ENCODE data around the gene FECH. TPM values are rescaled to one million over a fixed set of nuclear protein-coding genes. Genes with fewer than 3 reads are reported as not detected.

Gene FECH
- total RNA-seq, 1 donor from 2014 or later, result 37.0 TPM

DNA sequence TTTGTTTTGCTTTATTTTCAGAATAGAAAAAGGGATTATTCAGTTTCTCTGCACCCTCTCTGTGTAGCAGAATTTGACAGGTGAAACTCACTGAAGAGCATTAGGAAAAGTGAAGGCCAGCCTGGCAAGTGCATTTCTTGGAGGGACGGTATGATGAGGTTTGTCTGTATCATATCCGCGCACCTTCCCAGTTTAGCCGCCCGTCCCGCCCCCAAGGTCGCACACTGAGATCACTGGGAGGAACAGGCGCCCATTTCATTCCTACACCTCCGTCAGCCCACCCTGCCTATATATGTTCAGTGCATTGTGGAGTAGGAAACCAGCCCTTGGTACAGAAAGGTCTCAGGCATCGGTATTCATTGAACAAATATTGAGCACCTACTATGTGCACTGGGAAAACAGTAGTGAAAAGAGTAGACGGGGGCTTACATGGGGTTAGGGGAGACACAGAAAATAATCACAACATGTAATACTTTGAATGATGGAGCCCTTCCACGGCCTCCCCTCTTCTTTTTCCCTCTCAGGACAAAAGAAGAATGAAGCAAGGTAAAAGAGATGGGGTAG lies 678 bp upstream of the FECH start:
- intact Hi-C loops (cut with micrococcal nuclease), result no loop called here

DNA sequence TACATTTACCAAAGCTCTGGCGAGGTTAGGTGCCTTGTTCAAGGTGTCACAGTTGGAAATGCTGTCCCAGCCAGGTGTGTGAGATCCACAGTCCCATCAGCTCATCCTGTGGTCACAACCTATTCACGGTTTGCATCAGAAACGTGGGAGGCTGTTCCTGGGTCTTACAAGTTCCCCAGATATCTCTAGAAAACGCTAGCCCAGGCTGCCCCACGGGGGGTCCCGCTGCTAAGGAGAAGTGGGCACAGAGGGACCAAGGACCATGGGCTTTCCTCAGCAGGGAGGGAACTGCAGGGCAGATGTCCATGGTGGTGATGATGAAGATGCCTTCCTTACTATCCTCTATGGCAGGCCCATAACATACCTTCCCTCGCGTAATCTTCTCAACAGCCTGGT lies 649 bp downstream of the FECH start:
- TF ChIP-seq, protein P1, sequence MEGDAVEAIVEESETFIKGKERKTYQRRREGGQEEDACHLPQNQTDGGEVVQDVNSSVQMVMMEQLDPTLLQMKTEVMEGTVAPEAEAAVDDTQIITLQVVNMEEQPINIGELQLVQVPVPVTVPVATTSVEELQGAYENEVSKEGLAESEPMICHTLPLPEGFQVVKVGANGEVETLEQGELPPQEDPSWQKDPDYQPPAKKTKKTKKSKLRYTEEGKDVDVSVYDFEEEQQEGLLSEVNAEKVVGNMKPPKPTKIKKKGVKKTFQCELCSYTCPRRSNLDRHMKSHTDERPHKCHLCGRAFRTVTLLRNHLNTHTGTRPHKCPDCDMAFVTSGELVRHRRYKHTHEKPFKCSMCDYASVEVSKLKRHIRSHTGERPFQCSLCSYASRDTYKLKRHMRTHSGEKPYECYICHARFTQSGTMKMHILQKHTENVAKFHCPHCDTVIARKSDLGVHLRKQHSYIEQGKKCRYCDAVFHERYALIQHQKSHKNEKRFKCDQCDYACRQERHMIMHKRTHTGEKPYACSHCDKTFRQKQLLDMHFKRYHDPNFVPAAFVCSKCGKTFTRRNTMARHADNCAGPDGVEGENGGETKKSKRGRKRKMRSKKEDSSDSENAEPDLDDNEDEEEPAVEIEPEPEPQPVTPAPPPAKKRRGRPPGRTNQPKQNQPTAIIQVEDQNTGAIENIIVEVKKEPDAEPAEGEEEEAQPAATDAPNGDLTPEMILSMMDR (IDR thresholded peaks at IDR 0.05; ENCODE audit: borderline replicate concordance), result no peak
- intact Hi-C loops (cut with micrococcal nuclease), result no loop called here
- H3K27ac ChIP-seq (replicated peaks), result peak overlapping the region; percentile 89
- H3K36me3 ChIP-seq, result peaks cover 9% of the 10 kb centered on the region
- H3K27me3 ChIP-seq (ENCODE audit: low read depth), result no peaks in the 10 kb centered on the region
- no peak for DNase-seq
- peaks cover 22% of the 10 kb centered on the region for H3K4me1 ChIP-seq
- peak overlapping the region; percentile 97 for H3K4me3 ChIP-seq
- H3K9me3 ChIP-seq (replicated peaks), result no peaks in the 10 kb centered on the region

More for the DNA sequence above, 678 bp upstream of the FECH start:
- DNase-seq, result no peak
- H3K27ac ChIP-seq (replicated peaks), result peak overlapping the region; percentile 89
- H3K9me3 ChIP-seq (replicated peaks), result no peaks in the 10 kb centered on the region
- no peaks in the 10 kb centered on the region for H3K27me3 ChIP-seq (ENCODE audit: low read depth)
- peaks cover 22% of the 10 kb centered on the region for H3K4me1 ChIP-seq
- peaks cover 6% of the 10 kb centered on the region for H3K36me3 ChIP-seq
- H3K4me3 ChIP-seq, result peak overlapping the region; percentile 97
- TF ChIP-seq, protein P1 (IDR thresholded peaks at IDR 0.05; ENCODE audit: borderline replicate concordance), result no peak

DNA sequence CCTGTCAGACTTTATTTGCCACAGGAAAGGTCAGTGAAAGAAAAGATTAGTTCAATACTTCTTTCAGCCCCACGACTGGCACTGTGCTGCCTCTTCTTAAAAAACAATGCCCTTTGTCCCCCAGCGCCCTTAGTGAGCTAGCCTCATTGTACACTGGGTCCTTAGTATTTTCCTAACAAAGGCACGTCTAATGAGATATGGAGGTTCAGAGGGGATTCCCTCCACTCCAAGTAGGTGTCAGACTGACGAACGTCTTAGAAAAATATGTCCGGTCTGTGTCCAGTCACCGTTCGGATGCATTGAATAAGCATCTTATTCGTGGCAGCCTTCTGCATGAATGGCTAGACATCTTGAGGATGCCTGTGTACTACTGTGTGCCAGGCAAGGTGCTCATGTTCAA lies 1.1 kb downstream of the FECH start:
- intact Hi-C loops (cut with micrococcal nuclease), result no loop called here
- peaks cover 9% of the 10 kb centered on the region for H3K36me3 ChIP-seq
- no peaks in the 10 kb centered on the region for H3K9me3 ChIP-seq (replicated peaks)
- peak overlapping the region; percentile 97 for H3K4me3 ChIP-seq
- no peaks in the 10 kb centered on the region for H3K27me3 ChIP-seq (ENCODE audit: low read depth)
- peaks cover 22% of the 10 kb centered on the region for H3K4me1 ChIP-seq
- no peak for DNase-seq
- H3K27ac ChIP-seq (replicated peaks), result no peak overlapping the region
- TF ChIP-seq, protein P1 (IDR thresholded peaks at IDR 0.05; ENCODE audit: borderline replicate concordance), result no peak

DNA sequence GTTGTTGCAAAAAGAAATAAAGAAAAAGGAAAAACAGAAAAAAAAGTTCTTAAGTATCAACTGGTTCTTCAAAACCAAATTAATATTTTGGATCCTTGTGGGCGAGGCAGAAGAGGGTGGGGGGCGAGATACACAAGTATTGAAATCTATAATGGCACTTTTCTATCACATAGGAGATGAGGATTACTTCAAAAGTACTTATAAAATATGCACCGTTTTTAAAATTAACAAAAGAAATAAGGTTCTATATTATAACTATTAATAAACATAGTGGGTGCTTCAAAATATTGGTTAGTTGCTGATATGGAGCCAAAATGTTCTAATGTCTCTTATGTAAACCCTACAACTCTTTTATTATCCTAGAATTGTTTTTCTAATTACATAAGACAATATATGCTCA lies 2.1 kb downstream of the FECH start:
- Histone ChIP-seq H3K4me1 (peaks cover 22% of the 10 kb centered on the region), H3K9me3 (replicated peaks) (no peaks in the 10 kb centered on the region), H3K36me3 (peaks cover 16% of the 10 kb centered on the region), H3K27me3 (ENCODE audit: low read depth) (no peaks in the 10 kb centered on the region), H3K4me3 (no peak overlapping the region), H3K27ac (replicated peaks) (no peak overlapping the region)
- TF ChIP-seq, protein P1 (IDR thresholded peaks at IDR 0.05; ENCODE audit: borderline replicate concordance), result no peak
- no peak for DNase-seq
- intact Hi-C loops (cut with micrococcal nuclease), result no loop called here

DNA sequence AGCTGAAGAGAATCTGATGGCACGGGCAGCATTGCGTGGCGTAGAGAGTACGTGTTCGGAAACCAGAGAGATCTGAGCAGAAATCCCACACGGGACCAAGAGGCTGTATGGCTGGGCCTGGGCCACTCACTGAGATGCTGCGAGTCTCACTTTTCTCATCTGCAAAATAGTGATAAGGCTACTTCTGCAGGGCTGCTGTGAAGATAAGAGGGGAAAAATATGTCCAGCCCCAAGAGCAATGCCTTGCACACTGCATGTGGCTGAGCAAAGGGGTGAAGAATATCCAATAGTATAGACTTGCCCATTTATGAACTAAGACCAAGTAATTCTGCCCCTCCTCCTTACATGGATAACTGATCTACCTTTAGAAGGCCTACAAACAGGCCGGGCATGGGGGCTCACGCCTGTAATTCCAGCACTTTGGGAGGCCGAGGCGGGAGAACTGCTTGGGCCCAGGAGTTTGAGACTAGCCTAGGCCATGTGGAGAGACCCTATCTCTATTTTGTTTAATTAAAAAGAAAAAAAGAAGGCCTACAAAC lies 3.1 kb downstream of the FECH start:
- intact Hi-C loops (cut with micrococcal nuclease), result no loop called here
- peaks cover 22% of the 10 kb centered on the region for H3K4me1 ChIP-seq
- H3K36me3 ChIP-seq, result peaks cover 27% of the 10 kb centered on the region
- TF ChIP-seq, protein P1 (IDR thresholded peaks at IDR 0.05; ENCODE audit: borderline replicate concordance), result no peak
- H3K27me3 ChIP-seq (ENCODE audit: low read depth), result no peaks in the 10 kb centered on the region
- no peak overlapping the region for H3K4me3 ChIP-seq
- no peak for DNase-seq
- H3K27ac ChIP-seq (replicated peaks), result no peak overlapping the region
- H3K9me3 ChIP-seq (replicated peaks), result no peaks in the 10 kb centered on the region
